ENCODE measurements around the gene TMEM138.

DNA sequence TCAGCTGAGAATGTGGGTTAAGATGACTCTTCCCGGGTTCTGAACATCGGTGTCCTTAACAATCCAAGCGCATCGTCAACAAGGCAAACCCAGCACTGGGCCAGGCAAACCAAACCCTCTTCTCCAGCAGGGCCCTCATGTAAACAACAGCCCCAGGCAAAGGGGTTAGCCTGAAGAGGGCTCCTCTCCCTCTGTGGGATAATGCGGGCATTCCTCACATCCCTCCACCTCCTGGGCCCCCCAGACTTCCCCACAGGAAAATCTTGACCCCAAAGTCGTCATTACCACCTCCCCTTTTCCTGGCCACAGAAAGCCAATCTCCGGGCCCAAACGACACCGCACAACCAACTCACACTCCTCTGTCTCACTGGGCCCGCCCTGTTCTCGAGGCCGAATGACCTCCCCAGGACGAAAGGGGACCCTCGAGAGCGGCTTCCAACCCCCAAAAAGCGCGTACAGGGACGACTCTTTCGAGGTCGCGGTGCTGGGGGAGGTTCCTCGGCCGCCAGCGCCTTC lies 29.8 kb upstream of the TMEM138 start:
- TF ChIP-seq CTCF (conservative IDR thresholded peaks at IDR 0.05; ENCODE audit: low read length): no peak
- TF ChIP-seq EZH2phosphoT487 (IDR thresholded peaks at IDR 0.05; ENCODE audit: borderline replicate concordance, low read depth, low read length): no peak
